H1 (cell line): ENCODE data around the gene KRTAP24-1. TPM values are rescaled to one million over a fixed set of nuclear protein-coding genes. Genes with fewer than 3 reads are reported as not detected.

ENCODE experiments used
- CTCF ChIA-PET: fragments of 300-600 bp; sonication (Branson Sonifier 250); formaldehyde crosslinking; loops from one replicate; lab custom pipeline; 2021; ENCODE audit not compliant: partially characterized antibody; lab: Charles Lee
- POLR2A ChIA-PET: fragments of 300-600 bp; sonication (Branson Sonifier 250); formaldehyde crosslinking; loops from one replicate; lab custom pipeline; 2021; ENCODE audit warnings: inconsistent platforms; ENCODE audit not compliant: partially characterized antibody; lab: Charles Lee
- DNase-seq, 2 experiments: peaks; one replicate each; pipeline versions ENCODE4 v3.0.0 to v3.0.0-alpha.2; 2010 to 2022; ENCODE audit warnings: low spot score in 2 of 2, low read depth in 1 of 2, mixed read lengths in 1 of 2
- FAIRE-seq: peaks from 2 replicates; lab custom pipeline; 2011; peaks lifted over from hg19 to GRCh38; lab: Jason Lieb, UNC
- H2AFZ ChIP-seq: 2 replicates; pipeline ENCODE4 v1.8.1; 2012; ENCODE audit warnings: low read length, inconsistent platforms
- H2AK5ac ChIP-seq: 2 replicates; pipeline ENCODE4 v1.6.1; 2013; ENCODE audit warnings: low read depth, low read length
- H2BK120ac ChIP-seq: replicated peaks from 2 replicates; pipeline ENCODE3; 2013; ENCODE audit warnings: low read depth, low read length, inconsistent platforms
- H2BK12ac ChIP-seq: 2 replicates; pipeline ENCODE4 v1.6.1; 2013; ENCODE audit warnings: low read depth, low read length
- H2BK15ac ChIP-seq: 2 replicates; pipeline ENCODE4 v1.6.1; 2013; ENCODE audit warnings: low read length
- H2BK20ac ChIP-seq: 2 replicates; pipeline ENCODE4 v1.6.1; 2013; ENCODE audit warnings: low read length
- H2BK5ac ChIP-seq: 2 replicates; pipeline ENCODE4 v1.6.1; 2013; ENCODE audit warnings: low read depth, low read length
- H3K14ac ChIP-seq: 2 replicates; pipeline ENCODE4 v1.6.1; 2013; ENCODE audit warnings: inconsistent platforms; ENCODE audit not compliant: insufficient read length
- H3K18ac ChIP-seq: 2 replicates; pipeline ENCODE4 v1.6.1; 2013; ENCODE audit warnings: low read length; ENCODE audit errors: extremely low read depth
- H3K23ac ChIP-seq: 2 replicates; pipeline ENCODE4 v1.6.1; 2013; ENCODE audit warnings: inconsistent platforms; ENCODE audit not compliant: insufficient read length
- H3K23me2 ChIP-seq: 2 replicates; pipeline ENCODE4 v1.6.1; 2013; ENCODE audit warnings: low read depth, low read length
- H3K27ac ChIP-seq: 2 replicates; pipeline ENCODE4 v1.6.1; 2011; ENCODE audit warnings: low read depth, low read length, inconsistent platforms
- H3K27me3 ChIP-seq, 4 experiments: replicated peaks in 1 of 4; 1 replicate in 1 of 4; 2 replicates in 3 of 4; pipeline versions ENCODE4 v1.6.1 to v1.8.1; 2011 to 2013; ENCODE audit warnings: low read length in 3 of 4, mild to moderate bottlenecking in 3 of 4, inconsistent platforms in 2 of 4, mixed read lengths in 2 of 4, moderate library complexity in 1 of 4; ENCODE audit not compliant: control insufficient read depth in 3 of 4, insufficient read depth in 3 of 4; ENCODE audit errors: extremely low read depth in 1 of 4
- H3K36me3 ChIP-seq, 4 experiments: 2 replicates each; pipeline versions ENCODE4 v1.6.1 to v1.8.1; 2011 to 2013; ENCODE audit warnings: mild to moderate bottlenecking in 4 of 4, low read length in 3 of 4, moderate library complexity in 2 of 4, control low read depth in 1 of 4, inconsistent platforms in 1 of 4; ENCODE audit not compliant: insufficient read depth in 4 of 4, control insufficient read depth in 2 of 4
- H3K4ac ChIP-seq: replicated peaks from 2 replicates; pipeline ENCODE3; 2013; ENCODE audit warnings: low read length, low read depth, mixed read lengths, inconsistent platforms; ENCODE audit not compliant: insufficient read length
- H3K4me1 ChIP-seq, 4 experiments: replicated peaks in 1 of 4; 1 replicate in 1 of 4; 2 replicates in 3 of 4; pipeline versions ENCODE4 v1.6.1 to v1.8.1; 2011 to 2013; ENCODE audit warnings: low read length in 3 of 4, inconsistent platforms in 2 of 4, mixed read lengths in 1 of 4; ENCODE audit not compliant: insufficient read depth in 4 of 4, control insufficient read depth in 3 of 4
- H3K4me2 ChIP-seq, 2 experiments: 2 replicates each; pipeline versions ENCODE4 v1.6.1 to v1.8.1; 2011 to 2013; ENCODE audit warnings: low read depth in 2 of 2, low read length in 2 of 2, control low read depth in 1 of 2, inconsistent platforms in 1 of 2, mild to moderate bottlenecking in 1 of 2; ENCODE audit not compliant: insufficient read depth in 1 of 2
- H3K4me3 ChIP-seq, 4 experiments: fragments of 200-600, 300-600 bp in 1 of 4; sonication (generic), shearing (Covaris generic), sonication (Bioruptor Twin) in 1 of 4; 2 replicates each; pipeline versions ENCODE4 v1.5.1 to v1.8.1; 2011 to 2016; ENCODE audit warnings: low read length in 4 of 4, low read depth in 3 of 4, control low read depth in 2 of 4, inconsistent platforms in 2 of 4, mild to moderate bottlenecking in 2 of 4, mixed read lengths in 1 of 4, moderate library complexity in 1 of 4; ENCODE audit not compliant: insufficient read depth in 2 of 4; ENCODE audit errors: extremely low read depth in 1 of 4
- H3K56ac ChIP-seq: replicated peaks from 2 replicates; pipeline ENCODE3; 2013; ENCODE audit warnings: low read depth, mild to moderate bottlenecking, mixed read lengths, low read length, inconsistent platforms; ENCODE audit not compliant: insufficient read length
- H3K79me1 ChIP-seq: 2 replicates; pipeline ENCODE4 v1.6.1; 2013; ENCODE audit warnings: low read depth, low read length, control low read depth
- H3K79me2 ChIP-seq, 2 experiments: 2 replicates each; pipeline versions ENCODE4 v1.6.1 to v1.8.1; 2012 to 2013; ENCODE audit warnings: low read length in 2 of 2, mild to moderate bottlenecking in 2 of 2, inconsistent platforms in 1 of 2; ENCODE audit not compliant: insufficient read depth in 2 of 2, control insufficient read depth in 1 of 2
- H3K9ac ChIP-seq, 4 experiments: replicated peaks in 1 of 4; 1 replicate in 1 of 4; 2 replicates in 3 of 4; pipeline versions ENCODE4 v1.6.1 to v1.8.1; 2011 to 2013; ENCODE audit warnings: low read depth in 3 of 4, low read length in 3 of 4, control low read depth in 2 of 4, mild to moderate bottlenecking in 2 of 4, moderate library complexity in 2 of 4, inconsistent platforms in 1 of 4; ENCODE audit errors: extremely low read depth in 1 of 4
- H3K9me3 ChIP-seq, 2 experiments: 2 replicates each; pipeline versions ENCODE4 v1.6.1 to v1.8.1; 2012 to 2013; ENCODE audit warnings: mild to moderate bottlenecking in 2 of 2, moderate library complexity in 2 of 2, control low read depth in 1 of 2, inconsistent platforms in 1 of 2, low read depth in 1 of 2, low read length in 1 of 2, mixed read lengths in 1 of 2; ENCODE audit not compliant: insufficient read depth in 2 of 2
- H4K20me1 ChIP-seq, 2 experiments: replicated peaks in 1 of 2; 2 replicates each; pipeline versions ENCODE3 to v1.8.1; 2011 to 2013; ENCODE audit warnings: inconsistent platforms in 2 of 2, low read length in 2 of 2, mild to moderate bottlenecking in 1 of 2; ENCODE audit not compliant: insufficient read depth in 2 of 2, control insufficient read depth in 1 of 2
- H4K5ac ChIP-seq: 2 replicates; pipeline ENCODE4 v1.6.1; 2013; ENCODE audit warnings: low read length, low read depth, mixed read lengths, inconsistent platforms; ENCODE audit not compliant: insufficient read length
- H4K8ac ChIP-seq: 2 replicates; pipeline ENCODE4 v1.8.0; 2013; ENCODE audit warnings: mild to moderate bottlenecking, moderate library complexity, low read length, inconsistent platforms; ENCODE audit not compliant: insufficient read depth; ENCODE audit errors: extremely low read depth
- H4K91ac ChIP-seq: replicated peaks from 2 replicates; pipeline ENCODE3; 2013; ENCODE audit warnings: low read length, mixed read lengths, inconsistent platforms; ENCODE audit not compliant: insufficient read length
- CEBPB ChIP-seq: IDR thresholded peaks from 2 replicates; pipeline ENCODE4 v1.6.1; 2012; ENCODE audit warnings: low read depth, low read length
- CTBP2 ChIP-seq: IDR thresholded peaks from 2 replicates; pipeline ENCODE4 v1.7.0; 2011; ENCODE audit warnings: borderline replicate concordance, mild to moderate bottlenecking, moderate library complexity, mixed read lengths, low read length; ENCODE audit not compliant: insufficient read depth, insufficient read length
- polyA plus RNA-seq, 7 experiments: library from polyadenylated mRNA; depleted of rRNA in 3 of 7; stranded (reverse) in 5 of 7; unstranded in 2 of 7; fragments of >200 nt in 5 of 7; fragments of 200-250 nt in 2 of 7; gene quantifications; 1 replicate in 5 of 7; 2 replicates in 1 of 7; 4 replicates in 1 of 7; pipeline versions ENCODE4 v1.2.1 to v1.2.3, GENCODE V29; 2011 to 2013; ENCODE audit warnings: missing spikeins in 2 of 7, mixed read lengths in 2 of 7
- total RNA-seq: library from RNA; stranded (reverse); fragmentation: NEBNext Ultra II Directional; extraction: Animal tissue kit (Norgen Biotek cat#: 25700); gene quantifications from 2 replicates; pipeline ENCODE4 v1.2.1, GENCODE V29; 2021

The KRTAP24-1 gene
- total and polyA plus RNA-seq, 2 of the 8 experiments (the other 6 are each of a cell fraction or from before 2014, with no cell fraction given) = not detected

GRCh38 chr21:30326390-30326789 is 43.6 kb upstream of the KRTAP24-1 start:
- no peak for DNase-seq
- no peak overlapping the region for H4K5ac ChIP-seq

More at GRCh38 chr21:30326390-30326789, 43.6 kb upstream of the KRTAP24-1 start:
- no peak overlapping the region for H2AK5ac ChIP-seq
- no peak overlapping the region for H2BK12ac ChIP-seq
- FAIRE-seq = no peak
- TF ChIP-seq CEBPB = no peak
- TF ChIP-seq CTBP2 = no peak
- H4K8ac ChIP-seq = no peak overlapping the region
- H3K14ac ChIP-seq = no peak overlapping the region
- no peak overlapping the region for H3K9ac ChIP-seq
- H3K4ac ChIP-seq = no peak overlapping the region
- H2BK120ac ChIP-seq = no peak overlapping the region
- no peak overlapping the region for H3K4me3 ChIP-seq
- no peak overlapping the region for H2BK20ac ChIP-seq
- H3K79me2 ChIP-seq = no peaks in the 10 kb centered on the region
- no peak overlapping the region for H3K18ac ChIP-seq
- no peaks in the 10 kb centered on the region for H3K27me3 ChIP-seq
- no peak overlapping the region for H3K56ac ChIP-seq
- H3K23me2 ChIP-seq = no peaks in the 10 kb centered on the region
- ChIA-PET CTCF (no interaction called here), POLR2A (no interaction called here)
- no peaks in the 10 kb centered on the region for H3K79me1 ChIP-seq
- H3K27ac ChIP-seq = no peak overlapping the region
- H3K9me3 ChIP-seq = peaks cover 0 to 4% of the 10 kb centered on the region in 2 experiments; a peak in 1 of 4 replicates
- H4K20me1 ChIP-seq = no peaks in the 10 kb centered on the region
- H3K36me3 ChIP-seq = no peaks in the 10 kb centered on the region
- no peak overlapping the region for H2BK5ac ChIP-seq
- no peaks in the 10 kb centered on the region for H3K4me1 ChIP-seq
- H2AFZ ChIP-seq = no peak overlapping the region
- H2BK15ac ChIP-seq = no peak overlapping the region
- no peak overlapping the region for H4K91ac ChIP-seq
- no peak overlapping the region for H3K4me2 ChIP-seq
- no peak overlapping the region for H3K23ac ChIP-seq
